ENCODE results near the gene EFHD1. TPM values are rescaled to one million over a fixed set of nuclear protein-coding genes. Genes with fewer than 3 reads are reported as not detected.
"Not testable (repeated sequence)": the region's sequence is repeated elsewhere in the genome, so short reads cannot be mapped to it uniquely, and the experiment has no call there.

EFHD1 gene
- total RNA-seq, 1 experiment from 2014 or later: 0.47 TPM

GRCh38 chr2:232700154-232700553 lies 66.8 kb downstream of the EFHD1 start:
- no peaks in the 10 kb centered on the region for H3K9me3 Mint-ChIP-seq (ENCODE audit: low read depth, unreplicated experiment)
- peak overlapping the region; percentile 28 for H3K27ac Mint-ChIP-seq (ENCODE audit: unreplicated experiment)
- BruUV-seq (replicated peaks): no TSS peak
- H3K4me1 Mint-ChIP-seq (ENCODE audit: low read depth, unreplicated experiment): peaks cover 26% of the 10 kb centered on the region
- no peaks in the 10 kb centered on the region for H3K27me3 Mint-ChIP-seq (ENCODE audit: unreplicated experiment)
- H3K36me3 Mint-ChIP-seq (ENCODE audit: insufficient read depth, unreplicated experiment): peaks cover 47% of the 10 kb centered on the region
- TF ChIP-seq CTCF (IDR thresholded peaks at IDR 0.05; ENCODE audit: unreplicated experiment): no peak
- H3K4me3 Mint-ChIP-seq (ENCODE audit: low read depth, unreplicated experiment): peak overlapping the region; percentile 94
- intact Hi-C loops (cut with micrococcal nuclease; ENCODE audit: unreplicated experiment): no loop called here
- no peak for DNase-seq
- CTCF ChIA-PET: interaction anchor here (0.7 to 1.7 kb wide), 3 partner anchors 17 to 104 kb away, joined by 3 to 4 read pairs (median 4); no protein-coding TSS in a partner anchor

GRCh38 chr2:232707076-232707475 lies 73.7 kb downstream of the EFHD1 start:
- Mint-ChIP-seq H3K27ac (ENCODE audit: unreplicated experiment) (no peak overlapping the region), H3K9me3 (ENCODE audit: low read depth, unreplicated experiment) (no peaks in the 10 kb centered on the region), H3K4me3 (ENCODE audit: low read depth, unreplicated experiment) (no peak overlapping the region), H3K4me1 (ENCODE audit: low read depth, unreplicated experiment) (no peaks in the 10 kb centered on the region), H3K27me3 (ENCODE audit: unreplicated experiment) (no peaks in the 10 kb centered on the region), H3K36me3 (ENCODE audit: insufficient read depth, unreplicated experiment) (peaks cover 17% of the 10 kb centered on the region)
- TF ChIP-seq CTCF (IDR thresholded peaks at IDR 0.05; ENCODE audit: unreplicated experiment): no peak
- CTCF ChIA-PET: no interaction called here
- DNase-seq: no peak
- BruUV-seq (replicated peaks): no TSS peak
- intact Hi-C loops (cut with micrococcal nuclease; ENCODE audit: unreplicated experiment): no loop called here

GRCh38 chr2:232713505-232713904 lies 80.1 kb downstream of the EFHD1 start:
- intact Hi-C loops (cut with micrococcal nuclease; ENCODE audit: unreplicated experiment): no loop called here
- no peak overlapping the region for H3K4me3 Mint-ChIP-seq (ENCODE audit: low read depth, unreplicated experiment)
- DNase-seq: no peak
- no peaks in the 10 kb centered on the region for H3K9me3 Mint-ChIP-seq (ENCODE audit: low read depth, unreplicated experiment)
- H3K36me3 Mint-ChIP-seq (ENCODE audit: insufficient read depth, unreplicated experiment): peaks cover 9% of the 10 kb centered on the region
- H3K27me3 Mint-ChIP-seq (ENCODE audit: unreplicated experiment): no peaks in the 10 kb centered on the region
- CTCF ChIA-PET: no interaction called here
- no peaks in the 10 kb centered on the region for H3K4me1 Mint-ChIP-seq (ENCODE audit: low read depth, unreplicated experiment)
- H3K27ac Mint-ChIP-seq (ENCODE audit: unreplicated experiment): no peak overlapping the region
- TF ChIP-seq CTCF (IDR thresholded peaks at IDR 0.05; ENCODE audit: unreplicated experiment): no peak
- BruUV-seq (replicated peaks): no TSS peak

GRCh38 chr2:232714969-232715368 lies 81.6 kb downstream of the EFHD1 start:
- H3K9me3 Mint-ChIP-seq (ENCODE audit: low read depth, unreplicated experiment): no peaks in the 10 kb centered on the region
- peaks cover 18% of the 10 kb centered on the region for H3K36me3 Mint-ChIP-seq (ENCODE audit: insufficient read depth, unreplicated experiment)
- BruUV-seq (replicated peaks): no TSS peak
- CTCF ChIA-PET: no interaction called here
- intact Hi-C loops (cut with micrococcal nuclease; ENCODE audit: unreplicated experiment): no loop called here
- H3K27me3 Mint-ChIP-seq (ENCODE audit: unreplicated experiment): no peaks in the 10 kb centered on the region
- no peak for DNase-seq
- no peak overlapping the region for H3K27ac Mint-ChIP-seq (ENCODE audit: unreplicated experiment)
- H3K4me3 Mint-ChIP-seq (ENCODE audit: low read depth, unreplicated experiment): no peak overlapping the region
- H3K4me1 Mint-ChIP-seq (ENCODE audit: low read depth, unreplicated experiment): no peaks in the 10 kb centered on the region
- TF ChIP-seq CTCF (IDR thresholded peaks at IDR 0.05; ENCODE audit: unreplicated experiment): no peak

GRCh38 chr2:232720056-232720455 lies 86.7 kb downstream of the EFHD1 start:
- peaks cover 11% of the 10 kb centered on the region for H3K4me1 Mint-ChIP-seq (ENCODE audit: low read depth, unreplicated experiment)
- DNase-seq; BruUV-seq (replicated peaks); CTCF ChIA-PET; H3K9me3 Mint-ChIP-seq (ENCODE audit: low read depth, unreplicated experiment); intact Hi-C loops (cut with micrococcal nuclease; ENCODE audit: unreplicated experiment); H3K27me3 Mint-ChIP-seq (ENCODE audit: unreplicated experiment); H3K27ac Mint-ChIP-seq (ENCODE audit: unreplicated experiment); H3K4me3 Mint-ChIP-seq (ENCODE audit: low read depth, unreplicated experiment): not testable (repeated sequence)
- peaks cover 20% of the 10 kb centered on the region for H3K36me3 Mint-ChIP-seq (ENCODE audit: insufficient read depth, unreplicated experiment)
